Colonic mucosa (tissue), 4 donors: ENCODE data around the gene RASSF5. TPM values are rescaled to one million over a fixed set of nuclear protein-coding genes. Genes with fewer than 3 reads are reported as not detected.

ENCODE experiments used
- DNase-seq: peaks from one replicate; pipeline ENCODE4 v3.0.0-alpha.2; 2020
- H3K27ac ChIP-seq: fragments of 200-600 bp; one replicate; pipeline ENCODE4 v1.8.0; 2021
- H3K27me3 ChIP-seq: fragments of 200-600 bp; one replicate; pipeline ENCODE4 v1.8.0; 2021
- H3K36me3 ChIP-seq: fragments of 200-600 bp; one replicate; pipeline ENCODE4 v1.8.0; 2021
- H3K4me1 ChIP-seq: fragments of 200-600 bp; one replicate; pipeline ENCODE4 v1.8.0; 2021; ENCODE audit warnings: mild to moderate bottlenecking
- H3K4me3 ChIP-seq: fragments of 200-600 bp; one replicate; pipeline ENCODE4 v1.8.0; 2021
- H3K9ac ChIP-seq, 2 donors: one replicate each; pipeline ENCODE4 v1.7.0; 2013; ENCODE audit warnings: control low read depth in 2 of 2, low read depth in 2 of 2, low read length in 2 of 2
- H3K9me3 ChIP-seq: fragments of 200-600 bp; one replicate; pipeline ENCODE4 v1.8.0; 2021
- CTCF ChIP-seq: fragments of 200-600 bp; IDR thresholded peaks from one replicate; pipeline ENCODE4 v1.8.0; 2022; ENCODE audit warnings: antibody characterized with exemption, mild to moderate bottlenecking
- intact Hi-C: fragments of 100-400 bp; cut with DNase I; formaldehyde crosslinking; loops from one replicate; pipeline ENCODE4 v1.14.1; 2022
- total RNA-seq, 2 donors: library from RNA; stranded (reverse); fragmentation: NEBNext Ultra II Directional in 1 of 2; extraction: Animal tissue kit (Norgen Biotek cat#: 25700) in 1 of 2; gene quantifications; one replicate each; pipeline ENCODE4 v1.2.1, GENCODE V29; 2021
- donor health status: healthy.
- donor health status: DM: no; HTN: no; CAD: no.
- donor health status: DM: no; HTN: no; CAD: no.

The RASSF5 gene
- total RNA-seq, 2 donors from 2014 or later = 4.9 to 5.4 TPM

DNA sequence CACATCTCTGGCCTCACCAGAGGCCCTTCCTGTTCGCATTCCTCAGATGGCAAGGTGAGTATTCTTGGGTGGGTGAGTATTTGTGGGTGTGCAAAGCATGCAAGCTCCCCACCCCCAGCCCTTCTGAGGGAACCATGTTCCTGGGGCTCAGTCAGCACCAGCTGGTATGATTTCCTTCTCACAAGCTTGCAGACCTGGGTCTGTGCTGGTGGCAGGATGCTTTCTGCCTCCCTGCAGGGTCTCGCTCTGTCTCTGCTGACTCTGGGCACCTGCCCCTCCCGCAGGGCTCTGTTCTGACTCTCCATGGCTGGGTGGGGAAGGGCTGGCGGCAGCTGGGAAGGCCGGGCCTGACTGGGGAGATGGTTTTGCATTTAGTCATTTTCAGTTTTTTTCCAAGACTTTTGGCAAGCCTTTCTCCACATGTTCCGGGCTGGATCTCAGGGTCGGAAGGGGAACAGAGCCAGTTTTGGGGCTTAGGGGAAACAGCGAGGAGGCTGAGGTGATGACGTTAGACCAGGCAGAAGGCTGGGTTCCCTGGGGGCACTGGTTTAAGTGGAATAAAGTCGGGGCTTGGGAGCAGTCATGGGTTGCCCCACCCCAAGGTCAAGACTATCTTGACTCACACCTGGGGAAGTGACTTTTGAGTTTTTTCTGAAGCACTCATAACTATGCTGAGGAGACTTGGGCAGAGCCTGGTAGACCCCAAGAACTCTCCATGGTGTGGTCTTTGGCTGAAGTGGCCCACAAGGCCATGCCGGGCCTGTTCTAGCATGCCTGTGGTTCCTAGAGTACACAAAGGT, 6.2 kb downstream of the RASSF5 start:
- TF ChIP-seq CTCF = no peak
- Histone ChIP-seq H3K27ac (no peak overlapping the region), H3K36me3 (no peaks in the 10 kb centered on the region), H3K4me3 (no peak overlapping the region), H3K4me1 (no peaks in the 10 kb centered on the region), H3K9me3 (no peaks in the 10 kb centered on the region), H3K9ac (no peak overlapping the region), H3K27me3 (peaks cover 10% of the 10 kb centered on the region)
- peak; percentile 44 for DNase-seq
- intact Hi-C loops = no loop called here

DNA sequence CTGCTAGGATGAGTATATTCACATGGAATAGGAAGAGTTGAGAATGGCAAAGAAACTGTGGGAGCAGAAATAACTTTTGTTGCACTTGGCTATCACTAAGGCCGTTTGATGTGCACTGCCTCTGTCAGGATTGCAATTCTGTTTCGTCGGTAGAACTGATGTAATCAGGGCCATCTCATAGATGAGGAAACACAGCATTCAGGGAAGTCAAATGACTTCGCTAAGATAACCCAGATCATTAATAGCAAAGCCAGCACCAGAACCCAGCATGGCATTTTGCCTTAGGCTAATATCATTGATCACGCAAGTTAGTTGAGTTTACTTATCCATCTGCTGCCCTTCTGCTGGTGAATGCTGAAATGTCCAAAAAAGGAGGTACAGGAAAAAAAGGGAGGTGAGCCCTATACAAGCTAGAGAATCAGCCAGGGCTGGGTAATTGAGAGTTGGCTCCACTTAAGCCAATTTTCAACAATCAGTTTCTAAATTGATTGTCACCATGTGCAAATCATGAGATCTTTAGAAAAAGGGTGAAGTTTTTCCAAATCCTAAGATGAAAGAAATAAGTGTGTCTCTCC, 7.6 kb downstream of the RASSF5 start:
- Histone ChIP-seq H3K4me1 (no peaks in the 10 kb centered on the region), H3K27me3 (no peaks in the 10 kb centered on the region), H3K4me3 (no peak overlapping the region), H3K9me3 (no peaks in the 10 kb centered on the region), H3K36me3 (no peaks in the 10 kb centered on the region), H3K9ac (no peak overlapping the region), H3K27ac (no peak overlapping the region)
- TF ChIP-seq CTCF = no peak
- DNase-seq = no peak
- intact Hi-C loops = no loop called here

DNA sequence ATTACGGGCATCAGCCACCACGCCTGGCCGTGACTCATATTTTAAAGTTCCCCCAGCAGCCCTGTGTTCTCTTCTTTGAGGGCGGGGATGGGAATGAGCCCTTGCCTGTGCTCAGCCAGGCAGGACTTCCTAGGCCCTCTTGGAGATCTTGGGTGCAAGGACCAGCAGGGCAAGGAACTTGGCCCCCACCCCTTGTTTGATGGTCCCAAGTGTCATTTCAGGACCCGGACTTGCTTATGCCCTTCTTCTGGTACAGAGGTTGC, 9.3 kb downstream of the RASSF5 start:
- H3K27ac ChIP-seq = no peak overlapping the region
- H3K4me3 ChIP-seq = no peak overlapping the region
- no peaks in the 10 kb centered on the region for H3K27me3 ChIP-seq
- TF ChIP-seq CTCF = no peak
- no peaks in the 10 kb centered on the region for H3K9me3 ChIP-seq
- H3K36me3 ChIP-seq = no peaks in the 10 kb centered on the region
- no peaks in the 10 kb centered on the region for H3K4me1 ChIP-seq
- intact Hi-C loops = no loop called here
- no peak overlapping the region for H3K9ac ChIP-seq
- DNase-seq = no peak

DNA sequence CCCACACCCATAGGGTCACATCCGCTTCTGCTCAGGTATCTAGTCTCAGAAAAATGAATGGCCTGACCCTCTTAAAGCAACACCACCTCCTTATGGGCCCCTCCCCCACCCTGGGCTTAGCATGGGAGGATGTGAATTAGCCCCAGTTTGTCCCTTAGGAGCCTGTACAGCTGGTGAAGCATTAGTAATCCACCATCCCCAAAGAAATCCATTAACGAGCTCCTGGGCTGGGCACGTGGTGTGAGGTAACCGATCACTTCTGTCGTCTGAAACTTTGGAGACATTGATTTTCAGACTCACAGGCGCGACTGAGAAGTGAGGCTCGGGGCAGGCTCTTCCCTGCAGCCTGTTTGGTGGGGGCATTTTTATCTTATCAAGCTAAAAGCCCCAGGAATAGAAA, 10.5 kb downstream of the RASSF5 start:
- intact Hi-C loops = no loop called here
- TF ChIP-seq CTCF = no peak

DNA sequence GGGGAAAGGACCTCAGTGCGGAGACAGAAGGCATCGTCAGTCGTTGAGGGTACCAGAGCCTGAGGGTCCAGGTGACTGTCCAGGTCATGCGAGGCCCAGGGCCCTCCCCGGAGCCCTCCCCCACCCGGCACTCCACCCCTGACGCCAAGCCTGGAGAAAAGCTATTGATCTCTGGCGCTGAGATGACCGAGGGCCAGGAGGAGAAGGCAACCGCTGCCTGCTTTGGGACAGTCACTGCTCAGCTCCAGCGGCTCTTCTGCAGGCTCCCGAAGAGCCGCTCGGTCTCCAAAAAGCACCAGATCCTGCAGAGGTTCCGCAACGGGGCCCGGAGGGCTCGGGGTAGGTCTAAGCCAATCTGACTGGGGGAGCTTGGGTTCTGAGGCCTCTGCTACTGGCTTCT, 10.9 kb downstream of the RASSF5 start:
- Histone ChIP-seq H3K27me3 (no peaks in the 10 kb centered on the region), H3K4me3 (no peak overlapping the region), H3K4me1 (no peaks in the 10 kb centered on the region), H3K36me3 (no peaks in the 10 kb centered on the region), H3K9ac (no peak overlapping the region), H3K9me3 (no peaks in the 10 kb centered on the region), H3K27ac (no peak overlapping the region)
- no peak for DNase-seq
- intact Hi-C loops = no loop called here
- TF ChIP-seq CTCF = no peak

More for the DNA sequence above, 10.5 kb downstream of the RASSF5 start:
- Histone ChIP-seq H3K27ac (no peak overlapping the region), H3K4me3 (no peak overlapping the region), H3K4me1 (no peaks in the 10 kb centered on the region), H3K9me3 (no peaks in the 10 kb centered on the region), H3K27me3 (no peaks in the 10 kb centered on the region), H3K36me3 (no peaks in the 10 kb centered on the region), H3K9ac (no peak overlapping the region)
- no peak for DNase-seq
